HEK293T (cell line): ENCODE measurements around the gene GMPPA.

ENCODE experiments used
- ARNT ChIP-seq: fragments of 450-650 bp; IDR thresholded peaks from 2 replicates; pipeline ENCODE4 v1.6.1; 2017; ENCODE audit warnings: mild to moderate bottlenecking
- ELF4 ChIP-seq: fragments of 450-650 bp; IDR thresholded peaks from 2 replicates; pipeline ENCODE4 v1.6.1; 2017; ENCODE audit warnings: antibody characterized with exemption
- FOXK2 ChIP-seq: fragments of 450-650 bp; IDR thresholded peaks from 2 replicates; pipeline ENCODE4 v1.6.1; 2016; ENCODE audit warnings: mild to moderate bottlenecking
- SP1 ChIP-seq: fragments of 450-650 bp; IDR thresholded peaks from 2 replicates; pipeline ENCODE4 v1.6.1; 2017

GRCh38 chr2:219488844-219489194 is 9.9 kb upstream of the GMPPA start:
- TF ChIP-seq FOXK2 (no peak), ARNT (no peak), SP1 (no peak), ELF4 (no peak)
